CD14-positive monocyte (primary cell): ENCODE measurements around the gene MBNL2. TPM values are rescaled to one million over a fixed set of nuclear protein-coding genes. Genes with fewer than 3 reads are reported as not detected.

Experiments
- DNase-seq, 3 donors: peaks; one replicate each; pipeline ENCODE4 v3.0.0-alpha.2; 2011 to 2022
- H2AFZ ChIP-seq: 2 replicates; pipeline ENCODE4 v1.6.0; 2012; ENCODE audit warnings: mild to moderate bottlenecking, low read depth, low read length, inconsistent platforms; ENCODE audit not compliant: insufficient read depth, poor library complexity, severe bottlenecking
- H3K27ac ChIP-seq, 2 donors: 1 replicate in 1 of 2; 2 replicates in 1 of 2; pipeline ENCODE4 v1.5.1; 2012 to 2013; ENCODE audit warnings: low read length in 2 of 2, control low read depth in 1 of 2, inconsistent platforms in 1 of 2, low read depth in 1 of 2, mild to moderate bottlenecking in 1 of 2
- H3K27me3 ChIP-seq, 2 donors: one replicate each; pipeline versions ENCODE4 v1.6.0 to v1.6.1; 2011 to 2013; ENCODE audit warnings: low read length in 2 of 2; ENCODE audit not compliant: control insufficient read depth in 2 of 2, insufficient read depth in 2 of 2
- H3K36me3 ChIP-seq, 2 donors: replicated peaks in 1 of 2; 1 replicate in 1 of 2; 2 replicates in 1 of 2; pipeline versions ENCODE4 v1.5.1 to v1.6.1; 2012 to 2013; ENCODE audit warnings: low read length in 2 of 2, control low read depth in 1 of 2, inconsistent platforms in 1 of 2, mild to moderate bottlenecking in 1 of 2; ENCODE audit not compliant: insufficient read depth in 2 of 2, control insufficient read depth in 1 of 2
- H3K4me1 ChIP-seq, 2 donors: 1 replicate in 1 of 2; 2 replicates in 1 of 2; pipeline versions ENCODE4 v1.5.1 to v1.6.1; 2012 to 2013; ENCODE audit warnings: low read length in 2 of 2, control low read depth in 1 of 2, inconsistent platforms in 1 of 2, mild to moderate bottlenecking in 1 of 2, moderate library complexity in 1 of 2; ENCODE audit not compliant: insufficient read depth in 2 of 2, control insufficient read depth in 1 of 2
- H3K4me2 ChIP-seq: replicated peaks from 2 replicates; pipeline ENCODE3; 2012; ENCODE audit warnings: low read length, moderate library complexity, mild to moderate bottlenecking; ENCODE audit not compliant: poor library complexity, severe bottlenecking; ENCODE audit errors: extremely low read depth
- H3K4me3 ChIP-seq, 3 experiments: fragments of 200-600 bp in 1 of 3; sonication (generic) in 1 of 3; replicated peaks in 1 of 3; 1 replicate in 2 of 3; 2 replicates in 1 of 3; pipeline ENCODE4 v1.5.1; 2011 to 2013; ENCODE audit warnings: low read length in 3 of 3, mild to moderate bottlenecking in 3 of 3, control low read depth in 2 of 3, low read depth in 2 of 3, inconsistent platforms in 1 of 3, moderate library complexity in 1 of 3
- H3K79me2 ChIP-seq: 2 replicates; pipeline ENCODE4 v1.6.0; 2012; ENCODE audit warnings: mild to moderate bottlenecking, control low read depth, inconsistent platforms, low read length, moderate library complexity; ENCODE audit not compliant: insufficient read depth
- H3K9ac ChIP-seq: 2 replicates; pipeline ENCODE4 v1.6.0; 2017; ENCODE audit warnings: low read length, mild to moderate bottlenecking; ENCODE audit not compliant: insufficient read depth, poor library complexity, severe bottlenecking
- H3K9me3 ChIP-seq, 2 donors: replicated peaks in 1 of 2; 1 replicate in 1 of 2; 2 replicates in 1 of 2; pipeline versions ENCODE4 v1.5.1 to v1.6.1; 2012 to 2013; ENCODE audit warnings: low read length in 2 of 2, control low read depth in 1 of 2; ENCODE audit not compliant: control insufficient read depth in 1 of 2, insufficient read depth in 1 of 2
- H4K20me1 ChIP-seq: 2 replicates; pipeline ENCODE4 v1.6.0; 2012; ENCODE audit warnings: mild to moderate bottlenecking, low read length, control low read depth, moderate library complexity; ENCODE audit not compliant: insufficient read depth
- H3K27ac Mint-ChIP-seq, 7 donors: one replicate each; pipeline ENCODE4 v1.8.0; 2020; ENCODE audit warnings: mild to moderate bottlenecking in 7 of 7, mixed read lengths in 7 of 7, moderate library complexity in 6 of 7, inconsistent platforms in 2 of 7
- H3K27me3 Mint-ChIP-seq, 3 donors: one replicate each; pipeline ENCODE4 v1.8.0; 2021 to 2022; ENCODE audit warnings: low read depth in 3 of 3, mild to moderate bottlenecking in 3 of 3, mixed read lengths in 3 of 3, moderate library complexity in 3 of 3, inconsistent platforms in 1 of 3
- H3K36me3 Mint-ChIP-seq, 2 donors: one replicate each; pipeline ENCODE4 v1.8.0; 2020; ENCODE audit warnings: mixed read lengths in 2 of 2, inconsistent platforms in 1 of 2, mild to moderate bottlenecking in 1 of 2
- H3K4me1 Mint-ChIP-seq: one replicate; pipeline ENCODE4 v1.8.0; 2020; ENCODE audit warnings: mild to moderate bottlenecking, mixed read lengths
- H3K4me3 Mint-ChIP-seq, 2 donors: one replicate each; pipeline ENCODE4 v1.8.0; 2020; ENCODE audit warnings: mild to moderate bottlenecking in 2 of 2, mixed read lengths in 2 of 2, moderate library complexity in 1 of 2
- H3K9me3 Mint-ChIP-seq, 7 donors: one replicate each; pipeline ENCODE4 v1.8.0; 2020 to 2022; ENCODE audit warnings: mixed read lengths in 7 of 7, mild to moderate bottlenecking in 6 of 7, moderate library complexity in 6 of 7, inconsistent platforms in 2 of 7
- CTCF ChIP-seq: fragments of 200-600 bp; IDR thresholded peaks from one replicate; pipeline ENCODE4 v1.8.0; 2022; ENCODE audit warnings: antibody characterized with exemption, mild to moderate bottlenecking
- WGBS: methylation state at CpG from one replicate; pipeline ENCODE4 v1.1.5; 2013; ENCODE audit warnings: missing lambda C conversion rate; ENCODE audit not compliant: insufficient coverage; 5-methylcytosine and 5-hydroxymethylcytosine counted together
- intact Hi-C, 2 donors: fragments of 100-400 bp; cut with micrococcal nuclease; formaldehyde crosslinking; loops; one replicate each; pipeline versions ENCODE4 v1.15.0 to v1.15.1; 2023
- polyA plus RNA-seq, 3 donors: library from polyadenylated mRNA; depleted of rRNA in 1 of 3; unstranded in 2 of 3; stranded (reverse) in 1 of 3; fragments of 300-500 nt in 2 of 3; fragments of >200 nt in 1 of 3; fragmentation: Illumina TruSeq in 2 of 3; gene quantifications; 1 replicate in 2 of 3; 2 replicates in 1 of 3; pipeline ENCODE4 v1.2.3, GENCODE V29; 2012 to 2021

MBNL2 gene
- polyA plus RNA-seq, 3 donors, result 8.5 to 15.5 (median 13.4) TPM

DNA sequence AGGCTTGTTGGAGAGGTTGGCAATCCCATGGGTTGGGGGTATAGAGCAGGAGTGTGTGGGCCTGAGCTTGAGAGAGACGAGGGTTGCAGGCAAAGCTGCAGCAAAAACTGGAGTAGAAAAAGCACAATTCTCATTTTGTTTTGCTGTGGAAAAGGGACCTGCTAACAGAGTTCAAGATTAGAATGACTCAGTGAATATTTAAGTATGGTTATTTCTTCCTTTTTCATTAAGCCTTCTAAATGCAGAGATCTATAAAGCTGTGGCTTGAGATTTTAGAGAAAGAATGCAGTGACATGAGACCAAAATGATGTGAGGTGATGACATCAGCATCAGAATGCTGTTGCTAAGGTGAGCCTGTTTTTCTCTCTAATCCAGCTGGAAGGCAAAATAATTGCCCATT is 10.8 kb upstream of the MBNL2 start:
- WGBS, result 80% methylated on average over 1 of the region's 1 CpG
- Histone ChIP-seq H3K79me2 (no peaks in the 10 kb centered on the region), H3K27me3 (peaks cover 47 to 54% of the 10 kb centered on the region in 2 donors), H3K4me2 (peak overlapping the region; percentile 37), H3K9ac (no peak overlapping the region), H3K4me1 (peaks cover 32 to 47% of the 10 kb centered on the region in 2 donors), H3K4me3 (no peak overlapping the region), H3K27ac (no peak overlapping the region), H4K20me1 (no peaks in the 10 kb centered on the region), H3K9me3 (peaks cover 0 to 11% of the 10 kb centered on the region in 2 donors), H3K36me3 (no peaks in the 10 kb centered on the region), H2AFZ (no peak overlapping the region)
- intact Hi-C loops, result loop anchor here in 1 of 2 donors (10.0 kb wide), 1 partner anchor 206 kb away; no protein-coding TSS in a partner anchor
- H3K27ac Mint-ChIP-seq, result peak overlapping the region in 4 of 7 donors; percentile 11 to 66 (median 34)
- no peak for TF ChIP-seq CTCF
- H3K27me3 Mint-ChIP-seq, result peaks cover 43 to 56% (median 44%) of the 10 kb centered on the region in 3 donors
- H3K9me3 Mint-ChIP-seq, result peaks cover 6 to 16% (median 13%) of the 10 kb centered on the region in 7 donors
- no peak for DNase-seq
- peaks cover 6 to 16% of the 10 kb centered on the region in 2 donors for H3K36me3 Mint-ChIP-seq
- H3K4me1 Mint-ChIP-seq, result peaks cover 37% of the 10 kb centered on the region
- peak overlapping the region in 1 of 2 donors; percentile 37 for H3K4me3 Mint-ChIP-seq

DNA sequence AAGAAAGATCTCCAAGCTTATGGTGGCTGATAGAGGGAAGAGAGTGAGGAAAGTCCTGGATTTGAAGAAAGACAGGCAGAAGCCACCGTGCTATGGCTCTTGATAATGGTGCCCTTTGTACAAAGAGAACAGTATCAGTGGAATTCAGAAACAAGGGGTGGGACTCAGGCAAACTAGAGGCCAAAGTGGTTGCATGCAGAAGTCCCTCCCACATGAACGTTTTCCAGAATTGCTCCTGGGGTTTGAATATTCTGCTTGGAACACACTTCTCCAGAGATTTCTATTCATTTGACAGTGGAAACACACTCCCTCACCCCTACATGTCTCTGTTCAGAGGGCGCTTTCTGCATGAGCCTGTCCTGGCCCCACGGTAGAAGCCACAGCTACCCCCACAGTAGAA is 10.1 kb upstream of the MBNL2 start:
- Histone ChIP-seq H3K9ac (no peak overlapping the region), H3K36me3 (no peaks in the 10 kb centered on the region), H3K27ac (no peak overlapping the region), H3K9me3 (peaks cover 0 to 5% of the 10 kb centered on the region in 2 donors), H3K27me3 (peaks cover 40 to 46% of the 10 kb centered on the region in 2 donors), H3K4me1 (peaks cover 32 to 47% of the 10 kb centered on the region in 2 donors), H4K20me1 (no peaks in the 10 kb centered on the region), H3K4me2 (no peak overlapping the region), H2AFZ (no peak overlapping the region), H3K79me2 (no peaks in the 10 kb centered on the region), H3K4me3 (no peak overlapping the region)
- H3K27me3 Mint-ChIP-seq, result peaks cover 40 to 51% (median 41%) of the 10 kb centered on the region in 3 donors
- intact Hi-C loops, result loop anchor here in 1 of 2 donors (10.0 kb wide), 1 partner anchor 207 kb away; no protein-coding TSS in a partner anchor
- H3K36me3 Mint-ChIP-seq, result peaks cover 6 to 16% of the 10 kb centered on the region in 2 donors
- H3K4me3 Mint-ChIP-seq, result peak overlapping the region in 1 of 2 donors; percentile 54
- no peak for TF ChIP-seq CTCF
- no peak for DNase-seq
- H3K9me3 Mint-ChIP-seq, result peaks cover 4 to 14% (median 10%) of the 10 kb centered on the region in 7 donors
- H3K27ac Mint-ChIP-seq, result peak overlapping the region in 2 of 7 donors; percentile 19 to 27
- peaks cover 37% of the 10 kb centered on the region for H3K4me1 Mint-ChIP-seq
- 88% methylated on average over 4 of the region's 4 CpGs for WGBS
